ENCODE data around the gene MYO9B. TPM values are rescaled to one million over a fixed set of nuclear protein-coding genes. Genes with fewer than 3 reads are reported as not detected.

The MYO9B gene
- total RNA-seq, 1 experiment from 2014 or later, result 74.6 TPM

- H3K9me3 ChIP-seq (ENCODE audit: control insufficient read depth in 1 of 2, insufficient read depth in 1 of 2, low read depth in 1 of 2, low read length in 2 of 2), result no peaks in the 10 kb centered on the region
- H3K27ac ChIP-seq (ENCODE audit: low read depth, low read length), result peak overlapping the region; percentile 65
- no peak overlapping the region for H2AFZ ChIP-seq (ENCODE audit: low read depth, low read length, poor library complexity, severe bottlenecking)
- 0 out of 4 replicates have a peak, but pooled peaks cover 0 to 2% of the 10 kb centered on the region in 2 experiments for H3K36me3 ChIP-seq (ENCODE audit: control insufficient read depth in 1 of 2, insufficient read depth in 2 of 2, low read length in 2 of 2)
- ChIA-PET RAD21 (ENCODE audit: low non-redundant PET in 1 of 2, low total read pairs in 2 of 2, uncharacterized antibody in 2 of 2, unreplicated experiment in 2 of 2) (no interaction called here), POLR2A (interaction anchor here (1.3 kb wide), 1 partner anchor 28 kb away, joined by 3 read pairs; no protein-coding TSS in a partner anchor), CTCF (interaction anchor here (0.6 kb wide), 1 partner anchor 152 kb away, joined by 3 read pairs; no protein-coding TSS in a partner anchor)
- H3K27me3 ChIP-seq (ENCODE audit: insufficient read depth, low read length), result no peaks in the 10 kb centered on the region
- peaks cover 7% of the 10 kb centered on the region; the same call in 1 of the 2 replicates for H3K79me2 ChIP-seq (ENCODE audit: insufficient read depth, low read length)
- H3K4me3 ChIP-seq (replicated peaks in 1 of 2; ENCODE audit: low read depth in 1 of 2, low read length in 2 of 2), result peak overlapping the region in 1 of 2 experiments; percentile 18; a peak in 1 of 4 replicates
- no TSS peak for BruUV-seq (replicated peaks)
- H3K4me2 ChIP-seq (ENCODE audit: low read length), result peak overlapping the region; percentile 64
- H3K4me1 ChIP-seq (ENCODE audit: control insufficient read depth in 1 of 2, insufficient read depth in 2 of 2, low read length in 2 of 2), result peaks cover 23 to 47% of the 10 kb centered on the region in 2 experiments
- ATAC-seq (peak; percentile 48), DNase-seq (ENCODE audit: low read depth, low spot score) (no peak)
- no peak for TF ChIP-seq REST (IDR thresholded peaks at IDR 0.05; ENCODE audit: low read depth)
- TF ChIP-seq SP1 (IDR thresholded peaks at IDR 0.05; ENCODE audit: low read depth), result no peak
- no peak for TF ChIP-seq ELF1 (IDR thresholded peaks at IDR 0.05; ENCODE audit: borderline replicate concordance, low read depth)
- no peaks in the 10 kb centered on the region for H4K20me1 ChIP-seq (ENCODE audit: insufficient read depth)
- intact Hi-C loops (cut with micrococcal nuclease), result no loop called here
- H3K9ac ChIP-seq (ENCODE audit: low read length), result peak overlapping the region; percentile 36; the same call in 1 of the 2 replicates
- no peaks in the 10 kb centered on the region for H3K9me2 ChIP-seq (ENCODE audit: insufficient read depth)
These were observed 144.7 kb downstream of the MYO9B start for GRCh38 chr19:17220207-17220758.

- DNase-seq (ENCODE audit: low read depth, low spot score) (no peak), ATAC-seq (no peak)
- BruUV-seq (replicated peaks), result no TSS peak
- peaks cover 16% of the 10 kb centered on the region; the same call in 1 of the 2 replicates for H3K79me2 ChIP-seq (ENCODE audit: insufficient read depth, low read length)
- H3K27ac ChIP-seq (ENCODE audit: low read depth, low read length), result peak overlapping the region; percentile 85; the same call in 1 of the 2 replicates
- peak overlapping the region; percentile 81 to 92; a peak in 3 of 4 replicates for H3K4me3 ChIP-seq (replicated peaks in 1 of 2; ENCODE audit: low read depth in 1 of 2, low read length in 2 of 2)
- peak overlapping the region; percentile 99 for H3K4me2 ChIP-seq (ENCODE audit: low read length)
- H3K36me3 ChIP-seq (ENCODE audit: control insufficient read depth in 1 of 2, insufficient read depth in 2 of 2, low read length in 2 of 2), result no peaks in the 10 kb centered on the region
- H4K20me1 ChIP-seq (ENCODE audit: insufficient read depth), result no peaks in the 10 kb centered on the region
- H2AFZ ChIP-seq (ENCODE audit: low read depth, low read length, poor library complexity, severe bottlenecking), result no peak overlapping the region
- RAD21 ChIA-PET (ENCODE audit: low non-redundant PET in 1 of 2, low total read pairs in 2 of 2, uncharacterized antibody in 2 of 2, unreplicated experiment in 2 of 2), result no interaction called here
- H3K9me3 ChIP-seq (ENCODE audit: control insufficient read depth in 1 of 2, insufficient read depth in 1 of 2, low read depth in 1 of 2, low read length in 2 of 2), result no peaks in the 10 kb centered on the region
- peaks cover 25 to 47% of the 10 kb centered on the region in 2 experiments for H3K4me1 ChIP-seq (ENCODE audit: control insufficient read depth in 1 of 2, insufficient read depth in 2 of 2, low read length in 2 of 2)
- H3K9me2 ChIP-seq (ENCODE audit: insufficient read depth), result no peaks in the 10 kb centered on the region
- intact Hi-C loops (cut with micrococcal nuclease), result loop anchor here (5.0 kb wide), 1 partner anchor 148 kb away; the partner anchor contains the start of genes HAUS8 and MYO9B
- POLR2A ChIA-PET, result interaction anchor here (3.0 to 3.1 kb wide), 3 partner anchors 10 to 24 kb away, joined by 9 to 29 read pairs (median 24); partner anchors contain the start of gene USE1
- H3K27me3 ChIP-seq (ENCODE audit: insufficient read depth, low read length), result no peaks in the 10 kb centered on the region
- CTCF ChIA-PET, result no interaction called here
- peak overlapping the region; percentile 98; the same call in 1 of the 2 replicates for H3K9ac ChIP-seq (ENCODE audit: low read length)
- no peak for TF ChIP-seq MAX (IDR thresholded peaks at IDR 0.05)
- TF ChIP-seq EZH2 (IDR thresholded peaks at IDR 0.05), result no peak
- TF ChIP-seq ZNF274 (IDR thresholded peaks at IDR 0.05; ENCODE audit: low read depth, low read length), result no peak
- no peak for TF ChIP-seq POLR2AphosphoS5 (IDR thresholded peaks at IDR 0.05; ENCODE audit: low read depth, low read length)
- no peak for TF ChIP-seq REST (IDR thresholded peaks at IDR 0.05; ENCODE audit: low read depth)
- no peak for TF ChIP-seq TCF7L2 (IDR thresholded peaks at IDR 0.05; ENCODE audit: borderline replicate concordance, extremely low read depth, insufficient read depth, insufficient read length)
- TF ChIP-seq ELF1 (IDR thresholded peaks at IDR 0.05; ENCODE audit: borderline replicate concordance, low read depth), result no peak
These were observed 149.5 kb downstream of the MYO9B start for GRCh38 chr19:17225053-17225452.

All from HCT116 (cell line).